Endothelial cell of umbilical vein (primary cell): ENCODE results near the gene PNPLA5. TPM values are rescaled to one million over a fixed set of nuclear protein-coding genes. Genes with fewer than 3 reads are reported as not detected.

Source experiments
- Bru-seq: library from RNA; stranded (reverse); fragments of 400-500 nt; gene quantifications from one replicate; lab custom pipeline; 2021; lab: Mats Ljungman, UMichigan
- BruChase-seq, 2 experiments: library from RNA; stranded (reverse); fragments of 400-500 nt; gene quantifications; one replicate each; lab custom pipeline; 2021; lab: Mats Ljungman, UMichigan
- BruUV-seq: library from RNA; stranded (reverse); fragments of 400-500 nt; replicated peaks from 2 replicates; lab custom pipeline; 2021; lab: Mats Ljungman, UMichigan
- CTCF ChIA-PET: fragments of 300-600, 350-600 bp; sonication (Branson Sonifier 250); formaldehyde crosslinking; loops from one replicate; lab custom pipeline; 2021; ENCODE audit warnings: antibody characterized with exemption, inconsistent platforms; lab: Charles Lee
- POLR2A ChIA-PET: fragments of 300-600, 350-600 bp; sonication (Branson Sonifier 250); formaldehyde crosslinking; loops from one replicate; lab custom pipeline; 2021; ENCODE audit warnings: antibody characterized with exemption, inconsistent platforms; lab: Charles Lee
- DNase-seq: peaks from one replicate; pipeline ENCODE4 v3.0.0-alpha.2; 2011; ENCODE audit warnings: low read depth, low spot score
- FAIRE-seq: peaks from 2 replicates; lab custom pipeline; 2011; peaks lifted over from hg19 to GRCh38; lab: Jason Lieb, UNC
- H2AFZ ChIP-seq: 2 replicates; pipeline ENCODE4 v1.6.0; 2012; ENCODE audit warnings: low read depth, low read length, control low read depth, inconsistent platforms
- H3K27ac ChIP-seq: 2 replicates; pipeline ENCODE4 v1.5.1; 2011; ENCODE audit warnings: low read depth, mild to moderate bottlenecking, control low read depth, low read length, moderate library complexity; ENCODE audit not compliant: insufficient read depth
- H3K27me3 ChIP-seq, 2 experiments: 2 replicates each; pipeline versions ENCODE4 v1.6.0 to v1.6.1; 2011; ENCODE audit warnings: low read length in 2 of 2, mixed read lengths in 1 of 2; ENCODE audit not compliant: control insufficient read depth in 2 of 2, insufficient read depth in 2 of 2
- H3K36me3 ChIP-seq, 2 experiments: 2 replicates in 1 of 2; 3 replicates in 1 of 2; pipeline ENCODE4 v1.5.1; 2011; ENCODE audit warnings: low read length in 2 of 2, mild to moderate bottlenecking in 1 of 2, moderate library complexity in 1 of 2; ENCODE audit not compliant: control insufficient read depth in 2 of 2, insufficient read depth in 2 of 2; ENCODE audit errors: extremely low read depth in 1 of 2
- H3K4me1 ChIP-seq: 3 replicates; pipeline ENCODE4 v1.5.1; 2011; ENCODE audit warnings: mild to moderate bottlenecking, low read length; ENCODE audit not compliant: control insufficient read depth, insufficient read depth; ENCODE audit errors: extremely low read depth
- H3K4me2 ChIP-seq: 2 replicates; pipeline ENCODE4 v1.6.1; 2011; ENCODE audit warnings: low read length, control low read depth, mixed read lengths; ENCODE audit not compliant: insufficient read depth
- H3K4me3 ChIP-seq, 3 experiments: fragments of 200-600 bp in 1 of 3; sonication (generic), shearing (Covaris generic) in 1 of 3; replicated peaks in 1 of 3; 2 replicates each; pipeline ENCODE4 v1.5.1; 2011 to 2016; ENCODE audit warnings: control low read depth in 3 of 3, low read length in 3 of 3, mild to moderate bottlenecking in 2 of 3, inconsistent platforms in 1 of 3, low read depth in 1 of 3, moderate library complexity in 1 of 3; ENCODE audit not compliant: insufficient read depth in 1 of 3
- H3K79me2 ChIP-seq: 2 replicates; pipeline ENCODE4 v1.6.0; 2012; ENCODE audit warnings: low read length, inconsistent platforms; ENCODE audit not compliant: control insufficient read depth, insufficient read depth
- H3K9ac ChIP-seq: replicated peaks from 2 replicates; pipeline ENCODE3; 2011; ENCODE audit warnings: low read length, control low read depth; ENCODE audit not compliant: insufficient read depth; ENCODE audit errors: extremely low read depth
- H3K9me1 ChIP-seq: replicated peaks from 3 replicates; pipeline ENCODE4 v1.6.0; 2011; ENCODE audit warnings: mild to moderate bottlenecking, low read length; ENCODE audit not compliant: control insufficient read depth, insufficient read depth; ENCODE audit errors: extremely low read depth
- H3K9me3 ChIP-seq: replicated peaks from 2 replicates; pipeline ENCODE4 v1.5.1; 2012; ENCODE audit warnings: low read length, inconsistent platforms; ENCODE audit not compliant: control insufficient read depth, insufficient read depth
- H4K20me1 ChIP-seq: replicated peaks from 2 replicates; pipeline ENCODE3; 2011; ENCODE audit warnings: mild to moderate bottlenecking, low read length; ENCODE audit not compliant: control insufficient read depth, insufficient read depth; ENCODE audit errors: extremely low read depth
- CTCF ChIP-seq, 2 donors: IDR thresholded peaks; 1 replicate in 1 of 2; 2 replicates in 1 of 2; pipeline ENCODE4 v1.5.1; 2011; ENCODE audit warnings: low read length in 2 of 2, mild to moderate bottlenecking in 2 of 2, moderate library complexity in 2 of 2, control low read depth in 1 of 2, inconsistent platforms in 1 of 2, low read depth in 1 of 2; ENCODE audit not compliant: insufficient read depth in 1 of 2; ENCODE audit errors: extremely low read depth in 1 of 2
- EZH2 ChIP-seq: IDR thresholded peaks from 2 replicates; pipeline ENCODE4 v1.6.1; 2012; ENCODE audit warnings: borderline replicate concordance, low read depth, mild to moderate bottlenecking, moderate library complexity, low read length, inconsistent platforms; ENCODE audit not compliant: severe bottlenecking
- FOS ChIP-seq: IDR thresholded peaks from 2 replicates; pipeline ENCODE4 v1.6.1; 2011; ENCODE audit warnings: mild to moderate bottlenecking, low read length, moderate library complexity, borderline replicate concordance; ENCODE audit not compliant: insufficient read depth
- GATA2 ChIP-seq: IDR thresholded peaks from 2 replicates; pipeline ENCODE4 v1.7.0; 2011; ENCODE audit warnings: low read depth, mild to moderate bottlenecking, moderate library complexity, mixed read lengths, low read length; ENCODE audit not compliant: insufficient read length, insufficient read depth
- JUN ChIP-seq: IDR thresholded peaks from 2 replicates; pipeline ENCODE4 v1.6.1; 2011; ENCODE audit warnings: borderline replicate concordance, low read depth; ENCODE audit not compliant: insufficient read length, insufficient read depth
- MYC ChIP-seq: IDR thresholded peaks from one replicate; pipeline ENCODE4 v1.6.1; 2011; ENCODE audit warnings: mild to moderate bottlenecking, low read depth, low read length
- POLR2A ChIP-seq: IDR thresholded peaks from 2 replicates; pipeline ENCODE4 v1.6.1; 2012; ENCODE audit warnings: low read depth, mild to moderate bottlenecking, control low read depth, low read length
- POLR2AphosphoS5 ChIP-seq: IDR thresholded peaks from 2 replicates; pipeline ENCODE4 v1.6.1; 2012; ENCODE audit warnings: low read depth, mild to moderate bottlenecking, control low read depth, low read length, moderate library complexity; ENCODE audit not compliant: insufficient read depth
- dilution Hi-C: fragments of 300-500 bp; cut with MboI; formaldehyde crosslinking; loops from one replicate; pipeline ENCODE4 v1.15.0; 2019; ENCODE audit warnings: low sequenced_read_pairs; ENCODE audit not compliant: extremely low pct_ligation_motif_present
- intact Hi-C: fragments of 100-400 bp; cut with micrococcal nuclease; formaldehyde crosslinking; loops from one replicate; pipeline ENCODE4 v1.10.0; 2022
- long read RNA-seq: library from polyadenylated mRNA; stranded (forward); transcript quantifications from one replicate; pipeline ENCODE4 v2.0.0, GENCODE V29; 2021
- polyA minus RNA-seq, 3 experiments: library from RNA; depleted of rRNA, polyadenylated mRNA; stranded (reverse); fragments of >200 nt; gene quantifications; 1 replicate in 1 of 3; 2 replicates in 2 of 3; pipeline ENCODE4 v1.2.3, GENCODE V29; 2011
- polyA plus RNA-seq, 4 experiments: library from polyadenylated mRNA; depleted of rRNA in 3 of 4; stranded (reverse) in 3 of 4; unstranded in 1 of 4; fragments of >200 nt; gene quantifications; 2 replicates each; pipeline versions ENCODE4 v1.2.1 to v1.2.3, GENCODE V29; 2011 to 2012; ENCODE audit warnings: missing spikeins in 1 of 4
- total RNA-seq: library from RNA; stranded (reverse); gene quantifications from 2 replicates; pipeline ENCODE4 v1.2.3, GENCODE V29; 2021
- TF ChIP-seq, protein P1 (sequence below): IDR thresholded peaks from 2 replicates; pipeline ENCODE4 v1.6.1; 2011; ENCODE audit not compliant: insufficient read depth, insufficient read length

Gene PNPLA5, protein sequence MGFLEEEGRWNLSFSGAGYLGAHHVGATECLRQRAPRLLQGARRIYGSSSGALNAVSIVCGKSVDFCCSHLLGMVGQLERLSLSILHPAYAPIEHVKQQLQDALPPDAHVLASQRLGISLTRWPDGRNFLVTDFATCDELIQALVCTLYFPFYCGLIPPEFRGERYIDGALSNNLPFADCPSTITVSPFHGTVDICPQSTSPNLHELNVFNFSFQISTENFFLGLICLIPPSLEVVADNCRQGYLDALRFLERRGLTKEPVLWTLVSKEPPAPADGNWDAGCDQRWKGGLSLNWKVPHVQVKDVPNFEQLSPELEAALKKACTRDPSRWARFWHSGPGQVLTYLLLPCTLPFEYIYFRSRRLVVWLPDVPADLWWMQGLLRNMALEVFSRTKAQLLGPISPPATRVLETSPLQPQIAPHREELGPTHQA
- total RNA-seq: not detected in 2 replicates
- not detected in 2 replicates for polyA plus RNA-seq
- polyA plus RNA-seq (2011; cell fraction: cytosol; rRNA removed): not detected in 2 replicates
- polyA plus RNA-seq (2011; cell fraction: nucleus; rRNA removed): not detected in 2 replicates
- polyA plus RNA-seq (2012): not detected in 2 replicates
- not detected in 2 replicates for polyA minus RNA-seq
- not detected for polyA minus RNA-seq (2011; cell fraction: cytosol; rRNA and poly(A)+ RNA removed)
- not detected in 2 replicates for polyA minus RNA-seq (2011; cell fraction: nucleus; rRNA and poly(A)+ RNA removed)
- Bru-seq, nascent RNA: not detected
- BruChase-seq, experiment 1, labeled RNA remaining after a 6-hour chase: not detected
- BruChase-seq, experiment 2, labeled RNA remaining after a 2-hour chase: not detected
- long read RNA-seq: 0 reads

- ChIA-PET POLR2A (no interaction called here), CTCF (interaction anchor here (1.2 to 1.4 kb wide), 2 partner anchors 8 to 54 kb away, joined by 4 to 5 read pairs; no protein-coding TSS in a partner anchor)
- peak; percentile 79 for TF ChIP-seq EZH2
- no peak for TF ChIP-seq MYC
- Histone ChIP-seq H3K9ac (no peak within 1 kb of the TSS), H4K20me1 (no peaks in the 10 kb centered on the region), H3K79me2 (no peaks in the 10 kb centered on the region), H3K27me3 (peaks cover 16 to 31% of the 10 kb centered on the region in 2 experiments), H3K9me1 (no peaks in the 10 kb centered on the region), H3K27ac (no peak within 1 kb of the TSS), H3K36me3 (no peaks in the 10 kb centered on the region), H3K9me3 (no peaks in the 10 kb centered on the region), H3K4me3 (no peak within 1 kb of the TSS), H2AFZ (no peak within 1 kb of the TSS), H3K4me2 (no peak within 1 kb of the TSS), H3K4me1 (no peaks in the 10 kb centered on the region)
- no TSS peak for BruUV-seq
- FAIRE-seq: no peak
- intact Hi-C loops (no loop called here), dilution Hi-C loops (no loop called here)
- DNase-seq: no peak
These were observed at the start of gene PNPLA5 for GRCh38 chr22:43891360-43892182. Gene PNPLA5 (minus strand): TSS chr22:43892013. CDS start chr22:43891880, 133 bp downstream.

DNA sequence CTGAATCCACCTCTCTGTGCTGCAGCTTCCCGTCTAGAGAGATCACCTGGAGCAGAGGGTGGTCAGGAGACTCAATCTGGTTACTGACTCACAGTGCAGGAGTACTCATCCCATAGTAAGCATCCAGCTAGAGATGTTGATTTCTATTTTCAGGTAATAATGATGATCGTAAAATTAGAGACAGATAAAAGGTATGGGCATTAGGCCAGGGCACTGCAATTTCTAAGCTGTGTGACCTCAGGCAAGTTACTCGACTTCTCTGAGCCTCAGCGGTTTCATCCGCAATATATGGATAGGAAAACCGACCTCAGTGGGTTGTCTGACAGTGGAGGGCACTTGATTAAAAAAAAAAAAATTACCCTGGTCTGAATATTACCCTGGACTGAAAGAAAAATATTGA is 49.6 kb upstream of the PNPLA5 start:
- POLR2A ChIA-PET: no interaction called here
- intact Hi-C loops: no loop called here
- dilution Hi-C loops: no loop called here

More for the DNA sequence above, 49.6 kb upstream of the PNPLA5 start:
- no peak for DNase-seq
- no TSS peak for BruUV-seq
- CTCF ChIA-PET: interaction anchor here (1.0 to 1.7 kb wide), 2 partner anchors 57 to 58 kb away, joined by 3 to 4 read pairs; no protein-coding TSS in a partner anchor
- H3K27me3 ChIP-seq: no peaks in the 10 kb centered on the region
- no peaks in the 10 kb centered on the region for H3K9me1 ChIP-seq
- H2AFZ ChIP-seq: no peak overlapping the region
- no peak overlapping the region for H3K9ac ChIP-seq
- no peaks in the 10 kb centered on the region for H3K79me2 ChIP-seq
- H3K4me3 ChIP-seq: no peak overlapping the region
- no peaks in the 10 kb centered on the region for H4K20me1 ChIP-seq
- H3K4me1 ChIP-seq: no peaks in the 10 kb centered on the region
- H3K36me3 ChIP-seq: no peaks in the 10 kb centered on the region
- FAIRE-seq: no peak
- TF ChIP-seq EZH2: no peak
- no peak for TF ChIP-seq CTCF (IDR thresholded peaks at IDR 0.05; ENCODE audit: extremely low read depth in 1 of 2, insufficient read depth in 1 of 2, low read depth in 1 of 2, low read length in 2 of 2)
- TF ChIP-seq GATA2: no peak
- TF ChIP-seq, protein P1, sequence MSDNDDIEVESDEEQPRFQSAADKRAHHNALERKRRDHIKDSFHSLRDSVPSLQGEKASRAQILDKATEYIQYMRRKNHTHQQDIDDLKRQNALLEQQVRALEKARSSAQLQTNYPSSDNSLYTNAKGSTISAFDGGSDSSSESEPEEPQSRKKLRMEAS: no peak
- no peak for TF ChIP-seq POLR2A
- no peak for TF ChIP-seq POLR2AphosphoS5
- no peak for TF ChIP-seq JUN
- TF ChIP-seq MYC: no peak
- TF ChIP-seq FOS: no peak
- H3K9me3 ChIP-seq: no peaks in the 10 kb centered on the region
- no peak overlapping the region for H3K27ac ChIP-seq
- no peak overlapping the region for H3K4me2 ChIP-seq
